ENCODE results near the gene SST.

SST gene

GRCh38 chr3:187626581-187626980 is 43.6 kb downstream of the SST start:
- DNase-seq: no peak

- DNase-seq: no peak
Measured at GRCh38 chr3:187624588-187624987, 45.6 kb downstream of the SST start.

GRCh38 chr3:187623285-187623814 is 46.8 kb downstream of the SST start:
- DNase-seq: no peak

GRCh38 chr3:187621881-187622280 is 48.3 kb downstream of the SST start:
- DNase-seq: no peak

GRCh38 chr3:187619461-187619860 is 50.7 kb downstream of the SST start:
- DNase-seq: no peak
